ENCODE measurements around the gene TCF4.

GRCh38 chr18:55501579-55501978 is 86.4 kb downstream of the TCF4 start:
- TF ChIP-seq CTCF (IDR thresholded peaks at IDR 0.05; ENCODE audit: insufficient read depth, low read depth, low read length) (no peak), EZH2 (IDR thresholded peaks at IDR 0.05; ENCODE audit: insufficient read depth, low read length) (no peak)
